WTC11 (cell line): ENCODE data around the gene TMED10. TPM values are rescaled to one million over a fixed set of nuclear protein-coding genes. Genes with fewer than 3 reads are reported as not detected.

Source experiments
- ATAC-seq: fragments of 200-7000 bp; cut with Tn5 transposase; 2 replicates; pipeline ENCODE4 v1.10.0; 2021; ENCODE audit warnings: mild to moderate bottlenecking, moderate library complexity
- CTCF ChIA-PET: fragments of 300-600 bp; sonication (Branson Sonifier 250); formaldehyde crosslinking; loops from one replicate; lab custom pipeline; 2021; ENCODE audit warnings: antibody characterized with exemption; lab: Charles Lee
- POLR2A ChIA-PET: fragments of 350-600 bp; sonication (Branson Sonifier 250); formaldehyde crosslinking; loops from one replicate; lab custom pipeline; 2021; ENCODE audit warnings: antibody characterized with exemption; lab: Charles Lee
- DNase-seq: peaks from one replicate; pipeline ENCODE4 v3.0.0; 2021; ENCODE audit warnings: low spot score
- H3K27ac Mint-ChIP-seq: 2 replicates; pipeline ENCODE4 v1.8.0; 2021; ENCODE audit warnings: mixed read lengths
- H3K27me3 Mint-ChIP-seq: 2 replicates; pipeline ENCODE4 v1.8.0; 2021; ENCODE audit warnings: low read depth, mild to moderate bottlenecking, moderate library complexity, mixed read lengths
- H3K36me3 Mint-ChIP-seq: 2 replicates; pipeline ENCODE4 v1.8.0; 2021; ENCODE audit warnings: mixed read lengths
- H3K4me1 Mint-ChIP-seq: 2 replicates; pipeline ENCODE4 v1.8.0; 2022; ENCODE audit warnings: mixed read lengths
- H3K4me3 Mint-ChIP-seq: 2 replicates; pipeline ENCODE4 v1.8.0; 2021; ENCODE audit warnings: mild to moderate bottlenecking, moderate library complexity, mixed read lengths
- H3K9me3 Mint-ChIP-seq: 2 replicates; pipeline ENCODE4 v1.8.0; 2021; ENCODE audit warnings: mixed read lengths
- ATF1 ChIP-seq: sonication (generic); formaldehyde crosslinking; IDR thresholded peaks from 2 replicates; pipeline ENCODE4 v1.8.1; 2023; ENCODE audit warnings: mild to moderate bottlenecking, moderate library complexity, missing genetic modification reagents
- CBFB ChIP-seq: sonication (generic); formaldehyde crosslinking; IDR thresholded peaks from 2 replicates; pipeline ENCODE4 v1.8.1; 2022; ENCODE audit warnings: mild to moderate bottlenecking, low read depth, missing genetic modification reagents
- E2F1 ChIP-seq: sonication (generic); formaldehyde crosslinking; IDR thresholded peaks from 2 replicates; pipeline ENCODE4 v1.8.0; 2022; ENCODE audit warnings: mild to moderate bottlenecking, missing genetic modification reagents
- ELF4 ChIP-seq: sonication (generic); formaldehyde crosslinking; IDR thresholded peaks from 2 replicates; pipeline ENCODE4 v1.8.1; 2022; ENCODE audit warnings: low read depth, mild to moderate bottlenecking, moderate library complexity, missing genetic modification reagents
- EMX1 ChIP-seq: fragments of 250-450 bp; sonication (Bioruptor Pico); IDR thresholded peaks from 2 replicates; pipeline ENCODE4 v1.8.0; 2021; ENCODE audit warnings: mild to moderate bottlenecking
- ESRRA ChIP-seq: sonication (generic); formaldehyde crosslinking; IDR thresholded peaks from 2 replicates; pipeline ENCODE4 v1.8.1; 2022; ENCODE audit warnings: mild to moderate bottlenecking, missing genetic modification reagents, borderline replicate concordance
- GRHL2 ChIP-seq: fragments of 250-450 bp; sonication (Bioruptor Pico); IDR thresholded peaks from 2 replicates; pipeline ENCODE4 v1.8.0; 2022; ENCODE audit warnings: mild to moderate bottlenecking, moderate library complexity; ENCODE audit not compliant: insufficient replicate concordance, severe bottlenecking
- HMGA2 ChIP-seq: fragments of 250-450 bp; sonication (Bioruptor Pico); IDR thresholded peaks from 2 replicates; pipeline ENCODE4 v1.4.0; 2021; ENCODE audit warnings: mild to moderate bottlenecking, moderate library complexity
- MXD4 ChIP-seq: fragments of 250-450 bp; sonication (Bioruptor Pico); IDR thresholded peaks from 2 replicates; pipeline ENCODE4 v1.8.0; 2021; ENCODE audit warnings: mild to moderate bottlenecking, moderate library complexity, borderline replicate concordance
- NFE2L1 ChIP-seq: sonication (generic); formaldehyde crosslinking; IDR thresholded peaks from 2 replicates; pipeline ENCODE4 v1.8.1; 2023; ENCODE audit warnings: missing genetic modification reagents
- PRDM15 ChIP-seq: sonication (generic); formaldehyde crosslinking; IDR thresholded peaks from 2 replicates; pipeline ENCODE4 v1.8.0; 2022; ENCODE audit warnings: missing genetic modification reagents
- TCF7 ChIP-seq: sonication (generic); formaldehyde crosslinking; IDR thresholded peaks from 2 replicates; pipeline ENCODE4 v1.8.0; 2022; ENCODE audit warnings: mild to moderate bottlenecking, low read depth, missing genetic modification reagents, moderate library complexity
- total RNA-seq: library from RNA; stranded (reverse); gene quantifications from 3 replicates; pipeline ENCODE4 v1.2.3, GENCODE V29; 2021
- TF ChIP-seq, protein P1 (sequence below): sonication (generic); formaldehyde crosslinking; IDR thresholded peaks from 2 replicates; pipeline ENCODE4 v1.8.0; 2023; ENCODE audit warnings: mild to moderate bottlenecking, missing genetic modification reagents
- TF ChIP-seq, protein P2 (sequence below): sonication (generic); formaldehyde crosslinking; conservative IDR thresholded peaks from 2 replicates; pipeline ENCODE4 v1.8.1; 2023; ENCODE audit warnings: mild to moderate bottlenecking, low read depth, missing genetic modification reagents, moderate library complexity
- TF ChIP-seq, protein P3 (sequence below): sonication (generic); formaldehyde crosslinking; IDR thresholded peaks from 2 replicates; pipeline ENCODE4 v1.8.0; 2023; ENCODE audit warnings: missing genetic modification reagents
- TF ChIP-seq, protein P4 (sequence below): fragments of 250-450 bp; sonication (Bioruptor Pico); IDR thresholded peaks from 2 replicates; pipeline ENCODE4 v1.9.0; 2021; ENCODE audit warnings: mild to moderate bottlenecking

The TMED10 gene
- total RNA-seq, 1 experiment from 2014 or later, result 234 TPM

- no peak for ATAC-seq
- H3K27me3 Mint-ChIP-seq, result no peaks in the 10 kb centered on the region
- peaks cover 62% of the 10 kb centered on the region for H3K36me3 Mint-ChIP-seq
- H3K4me1 Mint-ChIP-seq, result no peaks in the 10 kb centered on the region
- TF ChIP-seq TCF7 (CRISPR knock-in tag) (no peak), EMX1 (no peak), ELF4 (CRISPR knock-in tag) (no peak), ESRRA (CRISPR knock-in tag) (no peak), E2F1 (CRISPR knock-in tag) (no peak)
- no peak for DNase-seq
- ChIA-PET CTCF (no interaction called here), POLR2A (no interaction called here)
- no peaks in the 10 kb centered on the region for H3K9me3 Mint-ChIP-seq
- no peak overlapping the region for H3K4me3 Mint-ChIP-seq
- H3K27ac Mint-ChIP-seq, result no peak overlapping the region
Measured at GRCh38 chr14:75098682-75099081, 77.7 kb downstream of the TMED10 start.

DNA sequence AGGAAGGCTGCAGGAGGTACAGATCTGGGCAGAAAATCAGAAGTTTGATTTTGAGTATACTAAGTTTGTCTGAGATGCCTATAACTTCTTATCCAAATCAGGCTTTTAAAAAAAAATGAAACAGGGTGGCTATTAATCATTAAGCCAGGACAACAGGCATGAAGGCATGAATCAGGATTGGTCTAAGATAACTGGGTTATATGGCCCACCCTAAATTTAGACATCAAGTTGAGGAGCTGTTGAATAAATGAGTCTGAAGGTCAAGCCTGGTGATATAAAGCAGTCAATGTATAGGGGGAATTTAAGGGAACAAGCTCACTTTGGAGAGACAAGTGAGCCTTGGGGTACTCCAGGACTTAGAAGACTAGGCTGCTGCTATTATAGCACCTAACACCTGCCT, 78.2 kb downstream of the TMED10 start:
- H3K4me1 Mint-ChIP-seq, result no peaks in the 10 kb centered on the region
- no peak overlapping the region for H3K4me3 Mint-ChIP-seq
- peaks cover 61% of the 10 kb centered on the region for H3K36me3 Mint-ChIP-seq
- H3K27ac Mint-ChIP-seq, result no peak overlapping the region
- H3K27me3 Mint-ChIP-seq, result no peaks in the 10 kb centered on the region
- no peak for DNase-seq
- ChIA-PET POLR2A (no interaction called here), CTCF (no interaction called here)
- TF ChIP-seq CBFB (CRISPR knock-in tag) (no peak), MXD4 (CRISPR knock-in tag) (no peak), GRHL2 (CRISPR knock-in tag) (no peak)
- TF ChIP-seq, protein P1, sequence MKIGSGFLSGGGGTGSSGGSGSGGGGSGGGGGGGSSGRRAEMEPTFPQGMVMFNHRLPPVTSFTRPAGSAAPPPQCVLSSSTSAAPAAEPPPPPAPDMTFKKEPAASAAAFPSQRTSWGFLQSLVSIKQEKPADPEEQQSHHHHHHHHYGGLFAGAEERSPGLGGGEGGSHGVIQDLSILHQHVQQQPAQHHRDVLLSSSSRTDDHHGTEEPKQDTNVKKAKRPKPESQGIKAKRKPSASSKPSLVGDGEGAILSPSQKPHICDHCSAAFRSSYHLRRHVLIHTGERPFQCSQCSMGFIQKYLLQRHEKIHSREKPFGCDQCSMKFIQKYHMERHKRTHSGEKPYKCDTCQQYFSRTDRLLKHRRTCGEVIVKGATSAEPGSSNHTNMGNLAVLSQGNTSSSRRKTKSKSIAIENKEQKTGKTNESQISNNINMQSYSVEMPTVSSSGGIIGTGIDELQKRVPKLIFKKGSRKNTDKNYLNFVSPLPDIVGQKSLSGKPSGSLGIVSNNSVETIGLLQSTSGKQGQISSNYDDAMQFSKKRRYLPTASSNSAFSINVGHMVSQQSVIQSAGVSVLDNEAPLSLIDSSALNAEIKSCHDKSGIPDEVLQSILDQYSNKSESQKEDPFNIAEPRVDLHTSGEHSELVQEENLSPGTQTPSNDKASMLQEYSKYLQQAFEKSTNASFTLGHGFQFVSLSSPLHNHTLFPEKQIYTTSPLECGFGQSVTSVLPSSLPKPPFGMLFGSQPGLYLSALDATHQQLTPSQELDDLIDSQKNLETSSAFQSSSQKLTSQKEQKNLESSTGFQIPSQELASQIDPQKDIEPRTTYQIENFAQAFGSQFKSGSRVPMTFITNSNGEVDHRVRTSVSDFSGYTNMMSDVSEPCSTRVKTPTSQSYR (CRISPR knock-in tag), result no peak
- TF ChIP-seq, all 79 proteins: peak for 0
- H3K9me3 Mint-ChIP-seq, result no peaks in the 10 kb centered on the region
- ATAC-seq, result no peak

DNA sequence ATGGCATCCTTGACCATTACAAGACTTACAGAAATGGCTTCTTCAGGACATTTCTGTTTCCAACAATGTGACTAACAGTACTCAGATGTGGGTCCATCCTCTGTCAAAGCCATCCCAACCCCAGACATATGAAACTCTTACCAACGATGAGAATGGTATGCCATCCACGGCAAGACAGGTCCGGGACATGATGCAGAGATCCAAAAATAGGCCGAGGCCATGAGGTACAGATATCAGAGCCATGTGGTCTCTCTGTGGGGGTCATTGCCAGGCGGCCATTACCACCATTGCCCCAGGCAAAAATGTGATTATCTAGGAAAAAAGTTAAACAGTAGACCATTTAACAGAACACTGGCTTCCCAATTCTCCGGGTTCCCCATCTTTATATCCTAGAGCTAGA, 79.5 kb downstream of the TMED10 start:
- ChIA-PET CTCF (no interaction called here), POLR2A (no interaction called here)
- Mint-ChIP-seq H3K4me1 (peaks cover 6% of the 10 kb centered on the region), H3K36me3 (peaks cover 61% of the 10 kb centered on the region), H3K9me3 (no peaks in the 10 kb centered on the region), H3K4me3 (no peak overlapping the region), H3K27me3 (no peaks in the 10 kb centered on the region), H3K27ac (no peak overlapping the region)
- no peak for DNase-seq
- no peak for ATAC-seq
- TF ChIP-seq, protein P2, sequence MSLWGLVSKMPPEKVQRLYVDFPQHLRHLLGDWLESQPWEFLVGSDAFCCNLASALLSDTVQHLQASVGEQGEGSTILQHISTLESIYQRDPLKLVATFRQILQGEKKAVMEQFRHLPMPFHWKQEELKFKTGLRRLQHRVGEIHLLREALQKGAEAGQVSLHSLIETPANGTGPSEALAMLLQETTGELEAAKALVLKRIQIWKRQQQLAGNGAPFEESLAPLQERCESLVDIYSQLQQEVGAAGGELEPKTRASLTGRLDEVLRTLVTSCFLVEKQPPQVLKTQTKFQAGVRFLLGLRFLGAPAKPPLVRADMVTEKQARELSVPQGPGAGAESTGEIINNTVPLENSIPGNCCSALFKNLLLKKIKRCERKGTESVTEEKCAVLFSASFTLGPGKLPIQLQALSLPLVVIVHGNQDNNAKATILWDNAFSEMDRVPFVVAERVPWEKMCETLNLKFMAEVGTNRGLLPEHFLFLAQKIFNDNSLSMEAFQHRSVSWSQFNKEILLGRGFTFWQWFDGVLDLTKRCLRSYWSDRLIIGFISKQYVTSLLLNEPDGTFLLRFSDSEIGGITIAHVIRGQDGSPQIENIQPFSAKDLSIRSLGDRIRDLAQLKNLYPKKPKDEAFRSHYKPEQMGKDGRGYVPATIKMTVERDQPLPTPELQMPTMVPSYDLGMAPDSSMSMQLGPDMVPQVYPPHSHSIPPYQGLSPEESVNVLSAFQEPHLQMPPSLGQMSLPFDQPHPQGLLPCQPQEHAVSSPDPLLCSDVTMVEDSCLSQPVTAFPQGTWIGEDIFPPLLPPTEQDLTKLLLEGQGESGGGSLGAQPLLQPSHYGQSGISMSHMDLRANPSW (CRISPR knock-in tag), result no peak
- TF ChIP-seq, protein P3, sequence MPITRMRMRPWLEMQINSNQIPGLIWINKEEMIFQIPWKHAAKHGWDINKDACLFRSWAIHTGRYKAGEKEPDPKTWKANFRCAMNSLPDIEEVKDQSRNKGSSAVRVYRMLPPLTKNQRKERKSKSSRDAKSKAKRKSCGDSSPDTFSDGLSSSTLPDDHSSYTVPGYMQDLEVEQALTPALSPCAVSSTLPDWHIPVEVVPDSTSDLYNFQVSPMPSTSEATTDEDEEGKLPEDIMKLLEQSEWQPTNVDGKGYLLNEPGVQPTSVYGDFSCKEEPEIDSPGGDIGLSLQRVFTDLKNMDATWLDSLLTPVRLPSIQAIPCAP (CRISPR knock-in tag), result no peak
- TF ChIP-seq PRDM15 (CRISPR knock-in tag) (no peak), ATF1 (CRISPR knock-in tag) (no peak), NFE2L1 (CRISPR knock-in tag) (no peak), HMGA2 (CRISPR knock-in tag) (no peak)
- TF ChIP-seq, protein P4, sequence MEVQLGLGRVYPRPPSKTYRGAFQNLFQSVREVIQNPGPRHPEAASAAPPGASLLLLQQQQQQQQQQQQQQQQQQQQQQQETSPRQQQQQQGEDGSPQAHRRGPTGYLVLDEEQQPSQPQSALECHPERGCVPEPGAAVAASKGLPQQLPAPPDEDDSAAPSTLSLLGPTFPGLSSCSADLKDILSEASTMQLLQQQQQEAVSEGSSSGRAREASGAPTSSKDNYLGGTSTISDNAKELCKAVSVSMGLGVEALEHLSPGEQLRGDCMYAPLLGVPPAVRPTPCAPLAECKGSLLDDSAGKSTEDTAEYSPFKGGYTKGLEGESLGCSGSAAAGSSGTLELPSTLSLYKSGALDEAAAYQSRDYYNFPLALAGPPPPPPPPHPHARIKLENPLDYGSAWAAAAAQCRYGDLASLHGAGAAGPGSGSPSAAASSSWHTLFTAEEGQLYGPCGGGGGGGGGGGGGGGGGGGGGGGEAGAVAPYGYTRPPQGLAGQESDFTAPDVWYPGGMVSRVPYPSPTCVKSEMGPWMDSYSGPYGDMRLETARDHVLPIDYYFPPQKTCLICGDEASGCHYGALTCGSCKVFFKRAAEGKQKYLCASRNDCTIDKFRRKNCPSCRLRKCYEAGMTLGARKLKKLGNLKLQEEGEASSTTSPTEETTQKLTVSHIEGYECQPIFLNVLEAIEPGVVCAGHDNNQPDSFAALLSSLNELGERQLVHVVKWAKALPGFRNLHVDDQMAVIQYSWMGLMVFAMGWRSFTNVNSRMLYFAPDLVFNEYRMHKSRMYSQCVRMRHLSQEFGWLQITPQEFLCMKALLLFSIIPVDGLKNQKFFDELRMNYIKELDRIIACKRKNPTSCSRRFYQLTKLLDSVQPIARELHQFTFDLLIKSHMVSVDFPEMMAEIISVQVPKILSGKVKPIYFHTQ, result no peak
